Esophagus muscularis mucosa (tissue), 4 donors: ENCODE data around the gene INCA1. TPM values are rescaled to one million over a fixed set of nuclear protein-coding genes. Genes with fewer than 3 reads are reported as not detected.

Experiments
- DNase-seq: peaks from one replicate; pipeline ENCODE4 v3.0.0-alpha.2; 2017; ENCODE audit errors: extremely low spot score
- H3K27ac ChIP-seq, 4 donors: fragments of 200-600 bp; sonication (generic); replicated peaks in 1 of 4; 1 replicate in 3 of 4; 2 replicates in 1 of 4; pipeline ENCODE4 v1.5.1; 2016 to 2019; ENCODE audit warnings: mild to moderate bottlenecking in 1 of 4
- H3K27me3 ChIP-seq, 4 donors: fragments of 200-600 bp; sonication (generic); one replicate each; pipeline versions ENCODE4 v1.5.1 to v1.6.0; 2016 to 2019
- H3K36me3 ChIP-seq, 4 donors: fragments of 200-600 bp; sonication (generic); one replicate each; pipeline ENCODE4 v1.5.1; 2016 to 2019
- H3K4me1 ChIP-seq, 4 donors: fragments of 200-600 bp; sonication (generic); one replicate each; pipeline ENCODE4 v1.5.1; 2016 to 2019
- H3K4me3 ChIP-seq, 4 donors: fragments of 200-600 bp; sonication (generic); 1 replicate in 2 of 4; 2 replicates in 2 of 4; pipeline ENCODE4 v1.5.1; 2016 to 2019; ENCODE audit warnings: mild to moderate bottlenecking in 4 of 4, moderate library complexity in 1 of 4
- H3K9me3 ChIP-seq, 4 donors: fragments of 200-600 bp; sonication (generic); 1 replicate in 3 of 4; 2 replicates in 1 of 4; pipeline ENCODE4 v1.5.1; 2016 to 2019
- CTCF ChIP-seq, 3 experiments: fragments of 200-600 bp in 2 of 3; fragments of 450-650 bp in 1 of 3; sonication (generic) in 2 of 3; IDR thresholded peaks; one replicate each; pipeline ENCODE4 v1.5.1; 2017 to 2019; ENCODE audit warnings: antibody characterized with exemption in 3 of 3, mild to moderate bottlenecking in 2 of 3, moderate library complexity in 1 of 3
- EP300 ChIP-seq: sonication (generic); formaldehyde crosslinking; IDR thresholded peaks from one replicate; pipeline ENCODE4 v1.6.1; 2017; ENCODE audit warnings: antibody characterized with exemption
- POLR2A ChIP-seq: fragments of 450-650 bp; IDR thresholded peaks from one replicate; pipeline ENCODE4 v1.6.1; 2017; ENCODE audit warnings: antibody characterized with exemption, moderate library complexity, mild to moderate bottlenecking, low read depth
- POLR2AphosphoS5 ChIP-seq, 2 donors: sonication (generic); formaldehyde crosslinking; IDR thresholded peaks; one replicate each; pipeline ENCODE4 v1.6.1; 2017; ENCODE audit warnings: antibody characterized with exemption in 2 of 2
- WGBS: methylation state at CpG from one replicate; pipeline ENCODE4 v1.1.5; 2018; 5-methylcytosine and 5-hydroxymethylcytosine counted together
- intact Hi-C: fragments of 100-400 bp; cut with DNase I; formaldehyde crosslinking; loops from one replicate; pipeline ENCODE4 v1.15.1; 2023
- total RNA-seq, 4 donors: library from RNA; depleted of rRNA; stranded (reverse); fragments of >200 nt; gene quantifications; one replicate each; pipeline versions ENCODE4 v1.1.0 to v1.2.1, GENCODE V29; 2016

Gene INCA1
- total RNA-seq, 4 donors from 2014 or later, result 1.3 to 4.6 (median 3.0) TPM

DNA sequence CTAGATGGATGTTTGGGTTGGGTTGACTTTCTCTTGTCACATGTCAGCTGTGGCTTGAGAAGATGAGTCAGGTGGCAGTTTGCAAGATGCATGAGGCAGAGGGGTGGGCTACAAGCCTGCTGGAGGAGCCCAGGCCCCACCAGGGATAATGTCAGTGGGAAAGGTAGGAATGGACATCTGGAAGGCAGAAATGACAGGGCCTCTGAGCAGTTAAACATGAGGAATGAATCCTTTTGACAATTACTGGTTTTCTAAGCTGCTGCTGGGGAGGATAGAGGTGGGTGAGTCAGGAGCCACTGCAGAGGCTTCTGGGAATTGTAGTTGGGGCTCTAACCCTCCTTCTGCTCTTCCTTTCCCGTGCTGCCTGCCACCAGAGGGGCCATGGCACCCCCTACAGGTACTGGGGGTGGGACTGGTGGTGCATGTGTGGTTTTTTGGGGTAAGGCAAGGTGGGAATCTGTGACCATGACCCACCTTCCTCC, 22.2 kb upstream of the INCA1 start:
- TF ChIP-seq POLR2A, result no peak
- TF ChIP-seq EP300, result no peak
- TF ChIP-seq POLR2AphosphoS5 (IDR thresholded peaks at IDR 0.05), result no peak
- TF ChIP-seq CTCF (IDR thresholded peaks at IDR 0.05), result no peak

DNA sequence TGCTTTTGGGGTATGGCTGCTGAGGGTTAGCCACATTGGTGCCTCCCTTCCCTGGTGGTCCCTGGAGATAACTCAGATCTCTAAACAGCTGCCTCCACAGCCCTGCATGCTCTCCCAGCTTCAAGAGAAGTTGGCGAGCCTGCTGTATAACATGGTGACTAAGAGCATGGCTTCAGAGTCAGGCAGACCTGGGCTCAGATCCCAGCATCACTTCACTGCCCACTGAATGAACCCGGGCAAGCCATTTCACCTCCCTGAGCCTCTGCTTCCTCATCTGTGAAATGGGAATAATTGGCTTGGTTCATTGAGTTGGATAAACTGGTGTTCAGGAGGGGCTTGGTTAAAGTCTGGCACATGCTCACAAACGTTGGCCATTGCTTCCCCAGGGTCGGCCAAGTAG, 17.0 kb upstream of the INCA1 start:
- Histone ChIP-seq H3K4me3 (no peak overlapping the region), H3K27ac (no peak overlapping the region), H3K9me3 (no peaks in the 10 kb centered on the region), H3K4me1 (no peaks in the 10 kb centered on the region), H3K27me3 (no peaks in the 10 kb centered on the region), H3K36me3 (peaks cover 79 to 100% (median 98%) of the 10 kb centered on the region in 4 donors)
- 90% methylated on average over 4 of the region's 4 CpGs for WGBS
- DNase-seq, result no peak
- TF ChIP-seq POLR2AphosphoS5 (IDR thresholded peaks at IDR 0.05), result no peak
- TF ChIP-seq CTCF (IDR thresholded peaks at IDR 0.05), result no peak
- intact Hi-C loops, result no loop called here

More for the DNA sequence above, 22.2 kb upstream of the INCA1 start:
- no peak for DNase-seq
- 22% methylated on average over 1 of the region's 1 CpG for WGBS
- Histone ChIP-seq H3K27me3 (no peaks in the 10 kb centered on the region), H3K27ac (no peak overlapping the region), H3K36me3 (peaks cover 74 to 100% (median 98%) of the 10 kb centered on the region in 4 donors), H3K4me1 (no peaks in the 10 kb centered on the region), H3K4me3 (no peak overlapping the region), H3K9me3 (no peaks in the 10 kb centered on the region)
- intact Hi-C loops, result no loop called here

DNA sequence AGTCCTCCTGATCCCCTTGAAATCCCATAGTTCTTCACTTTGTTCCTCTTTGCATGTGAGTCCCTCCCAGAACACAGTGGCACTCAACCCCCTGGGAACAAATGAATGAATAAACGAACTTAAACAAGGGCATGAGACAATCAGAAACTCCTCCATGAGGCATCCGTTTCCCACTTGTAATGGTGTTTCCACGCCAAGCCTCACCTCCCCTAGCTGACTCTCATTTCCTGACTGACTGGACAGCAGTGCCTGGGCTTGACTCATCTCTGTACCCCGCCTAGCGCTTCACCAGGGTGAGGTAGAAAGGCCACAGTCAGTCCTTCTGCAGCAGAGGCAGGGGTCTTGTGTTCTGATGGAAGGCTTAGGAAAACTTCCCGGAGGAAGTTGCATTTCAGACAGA, 14.6 kb upstream of the INCA1 start:
- Histone ChIP-seq H3K9me3 (no peaks in the 10 kb centered on the region), H3K36me3 (peaks cover 86 to 100% (median 98%) of the 10 kb centered on the region in 4 donors), H3K27me3 (no peaks in the 10 kb centered on the region), H3K27ac (no peak overlapping the region), H3K4me3 (no peak overlapping the region), H3K4me1 (no peaks in the 10 kb centered on the region)
- no peak for DNase-seq
- TF ChIP-seq POLR2AphosphoS5 (IDR thresholded peaks at IDR 0.05), result no peak
- TF ChIP-seq POLR2A, result no peak
- TF ChIP-seq CTCF (IDR thresholded peaks at IDR 0.05), result no peak
- TF ChIP-seq EP300, result no peak
- intact Hi-C loops, result no loop called here
- WGBS, result 83% methylated on average over 6 of the region's 6 CpGs

GRCh38 chr17:5003214-5003867, 6.0 kb upstream of the INCA1 start:
- H3K36me3 ChIP-seq, result peaks cover 74 to 78% (median 75%) of the 10 kb centered on the region in 4 donors
- H3K27me3 ChIP-seq, result no peaks in the 10 kb centered on the region
- no peak for TF ChIP-seq EP300
- TF ChIP-seq CTCF (IDR thresholded peaks at IDR 0.05), result no peak
- TF ChIP-seq POLR2A, result no peak
- TF ChIP-seq POLR2AphosphoS5 (IDR thresholded peaks at IDR 0.05), result no peak
- no peak for DNase-seq
- no peaks in the 10 kb centered on the region for H3K9me3 ChIP-seq
- H3K4me1 ChIP-seq, result peaks cover 25 to 30% (median 26%) of the 10 kb centered on the region in 4 donors
- intact Hi-C loops, result no loop called here
- WGBS, result 91% methylated on average over 18 of the region's 18 CpGs
- H3K27ac ChIP-seq, result no peak overlapping the region
- H3K4me3 ChIP-seq, result no peak overlapping the region
